NCI-H187 treated with DMSO at 0.1 percent for 48 hours (cell line): ENCODE results near the gene GNB1L.

ENCODE experiments used
- DNase-seq: peaks from one replicate; lab custom pipeline; 2025; lab: John Stamatoyannopoulos, UW

The GNB1L gene

GRCh38 chr22:19854778-19855503, at the start of gene GNB1L, which contains the start of gene RTL10:
Gene GNB1L (minus strand): TSS chr22:19854874. CDS start chr22:19821355, 33,519 bp downstream.
Gene RTL10 (minus strand): TSS chr22:19854874. CDS start chr22:19852261, 2,613 bp downstream.
- peak; percentile 52 for DNase-seq

- no peak for DNase-seq
Measured at GRCh38 chr22:19904174-19904856, 49.6 kb upstream of the GNB1L start.

GRCh38 chr22:19903513-19903912, 48.8 kb upstream of the GNB1L start:
- no peak for DNase-seq

- DNase-seq, result no peak
Measured at GRCh38 chr22:19903031-19903430, 48.4 kb upstream of the GNB1L start.

- DNase-seq, result peak; percentile 32
Measured at GRCh38 chr22:19902245-19902715, 47.6 kb upstream of the GNB1L start.

- no peak for DNase-seq
Measured at GRCh38 chr22:19901577-19902244, 47.0 kb upstream of the GNB1L start.

GRCh38 chr22:19900707-19901436, 46.2 kb upstream of the GNB1L start:
- DNase-seq, result no peak

GRCh38 chr22:19898831-19899567, 44.3 kb upstream of the GNB1L start:
- no peak for DNase-seq

- DNase-seq, result no peak
Measured at GRCh38 chr22:19898145-19898544, 43.5 kb upstream of the GNB1L start.

- DNase-seq, result no peak
Measured at GRCh38 chr22:19897726-19898125, 43.1 kb upstream of the GNB1L start.

GRCh38 chr22:19896665-19897355, 42.1 kb upstream of the GNB1L start:
- DNase-seq, result no peak

GRCh38 chr22:19895160-19895849, 40.6 kb upstream of the GNB1L start:
- DNase-seq, result no peak

GRCh38 chr22:19893363-19893762, 38.7 kb upstream of the GNB1L start:
- no peak for DNase-seq

GRCh38 chr22:19892925-19893324, 38.3 kb upstream of the GNB1L start:
- DNase-seq, result no peak

- DNase-seq, result no peak
Measured at GRCh38 chr22:19892257-19892879, 37.7 kb upstream of the GNB1L start.

- no peak for DNase-seq
Measured at GRCh38 chr22:19891317-19892256, 36.9 kb upstream of the GNB1L start.

- no peak for DNase-seq
Measured at GRCh38 chr22:19890502-19891316, 36.0 kb upstream of the GNB1L start.

GRCh38 chr22:19889951-19890350, 35.3 kb upstream of the GNB1L start:
- no peak for DNase-seq
